ENCODE measurements around the gene OR6T1. TPM values are rescaled to one million over a fixed set of nuclear protein-coding genes. Genes with fewer than 3 reads are reported as not detected.
A peak's percentile ranks its signal among the peaks of the same experiment; 100 is the strongest.

OR6T1 gene
- total RNA-seq, 2 donors from 2014 or later, result not detected

GRCh38 chr11:123903932-123904331, 39.7 kb downstream of the OR6T1 start:
- H3K4me3 Mint-ChIP-seq, result no peak overlapping the region
- ATAC-seq (replicated peaks in 1 of 2) (peak in 1 of 2 donors; percentile 36), DNase-seq (no peak)
- H3K36me3 Mint-ChIP-seq (ENCODE audit: insufficient read depth in 2 of 2), result no peaks in the 10 kb centered on the region
- no peaks in the 10 kb centered on the region for H3K4me1 Mint-ChIP-seq (ENCODE audit: low read depth)
- no peak overlapping the region for H3K27ac Mint-ChIP-seq
- H3K27me3 Mint-ChIP-seq (ENCODE audit: low read depth), result peaks cover 8% of the 10 kb centered on the region
- H3K9me3 Mint-ChIP-seq, result no peaks in the 10 kb centered on the region

- Mint-ChIP-seq H3K27me3 (ENCODE audit: low read depth) (peaks cover 8% of the 10 kb centered on the region), H3K4me1 (ENCODE audit: low read depth) (no peaks in the 10 kb centered on the region), H3K4me3 (no peak within 1 kb of the TSS), H3K27ac (no peak within 1 kb of the TSS), H3K9me3 (no peaks in the 10 kb centered on the region), H3K36me3 (ENCODE audit: insufficient read depth in 2 of 2) (no peaks in the 10 kb centered on the region)
- DNase-seq (no peak), ATAC-seq (replicated peaks in 1 of 2) (no peak)
Measured at GRCh38 chr11:123901867-123902266, 41.8 kb downstream of the OR6T1 start, which contains the start of gene OR8D4. OR8D4 (plus strand) TSS chr11:123902167; CDS start chr11:123906432, 4,265 bp downstream.

DNA sequence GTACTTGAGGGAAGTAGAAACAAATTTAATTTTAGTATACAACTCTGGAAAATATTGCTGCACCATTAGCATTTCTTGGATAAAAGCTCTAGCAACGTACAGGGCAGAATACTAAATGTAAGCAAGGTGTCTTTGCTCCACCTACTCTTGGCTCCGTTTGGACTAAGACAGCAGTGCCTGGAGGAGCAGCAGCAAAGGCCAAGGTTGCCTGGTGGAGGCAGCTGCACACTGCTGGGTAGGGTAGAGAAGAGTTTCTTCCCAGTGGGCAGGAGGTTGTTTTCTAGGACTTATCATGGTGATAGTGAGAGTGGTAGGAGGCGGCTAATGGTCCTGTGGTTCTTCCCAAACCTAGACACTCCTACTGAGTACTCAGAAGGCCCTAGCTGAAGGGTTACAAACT, 43.8 kb downstream of the OR6T1 start:
- no peak overlapping the region for H3K4me3 Mint-ChIP-seq
- H3K4me1 Mint-ChIP-seq (ENCODE audit: low read depth), result no peaks in the 10 kb centered on the region
- DNase-seq (no peak), ATAC-seq (replicated peaks in 1 of 2) (no peak)
- H3K9me3 Mint-ChIP-seq, result no peaks in the 10 kb centered on the region
- no peaks in the 10 kb centered on the region for H3K36me3 Mint-ChIP-seq (ENCODE audit: insufficient read depth in 2 of 2)
- peaks cover 8% of the 10 kb centered on the region for H3K27me3 Mint-ChIP-seq (ENCODE audit: low read depth)
- H3K27ac Mint-ChIP-seq, result no peak overlapping the region

Other genes with a start within 250 kb of the OR6T1 start
- gene ZNF202, start 202.2 kb downstream of the OR6T1 start, total RNA-seq, result 10 to 100 TPM in 1 of 2 donors, 1 to 10 TPM in 1; 8.6 to 11.5 TPM
- gene OR6X1, start 189.3 kb downstream of the OR6T1 start, total RNA-seq, result not detected
- not detected for gene OR6M1, start 137.5 kb downstream of the OR6T1 start, total RNA-seq
- gene TMEM225, start 58.2 kb downstream of the OR6T1 start, total RNA-seq, result not detected
- not detected for gene OR8D4, start 41.7 kb downstream of the OR6T1 start, total RNA-seq
- not detected for gene OR4D5, start 4.2 kb downstream of the OR6T1 start, total RNA-seq
- gene OR10S1, start 33.9 kb upstream of the OR6T1 start, total RNA-seq, result not detected
- not detected for gene OR10G6, start 51.3 kb upstream of the OR6T1 start, total RNA-seq
- not detected for gene OR10G4, start 69.2 kb upstream of the OR6T1 start, total RNA-seq
- not detected for gene OR10G9, start 79.2 kb upstream of the OR6T1 start, total RNA-seq
- gene OR10G8, start 83.0 kb upstream of the OR6T1 start, total RNA-seq, result not detected
- not detected for gene OR10G7, start 97.5 kb upstream of the OR6T1 start, total RNA-seq
- gene VWA5A, start 171.6 kb upstream of the OR6T1 start, total RNA-seq, result 10 to 100 TPM; 14.2 to 19.0 TPM
- gene OR10D3, start 239.5 kb upstream of the OR6T1 start, total RNA-seq, result not detected